Measurements from ENCODE around the gene RGP1. TPM values are rescaled to one million over a fixed set of nuclear protein-coding genes. Genes with fewer than 3 reads are reported as not detected.

Gene RGP1
- total and polyA plus RNA-seq, 12 donors: 6.4 to 41.2 (median 22.3) TPM

DNA sequence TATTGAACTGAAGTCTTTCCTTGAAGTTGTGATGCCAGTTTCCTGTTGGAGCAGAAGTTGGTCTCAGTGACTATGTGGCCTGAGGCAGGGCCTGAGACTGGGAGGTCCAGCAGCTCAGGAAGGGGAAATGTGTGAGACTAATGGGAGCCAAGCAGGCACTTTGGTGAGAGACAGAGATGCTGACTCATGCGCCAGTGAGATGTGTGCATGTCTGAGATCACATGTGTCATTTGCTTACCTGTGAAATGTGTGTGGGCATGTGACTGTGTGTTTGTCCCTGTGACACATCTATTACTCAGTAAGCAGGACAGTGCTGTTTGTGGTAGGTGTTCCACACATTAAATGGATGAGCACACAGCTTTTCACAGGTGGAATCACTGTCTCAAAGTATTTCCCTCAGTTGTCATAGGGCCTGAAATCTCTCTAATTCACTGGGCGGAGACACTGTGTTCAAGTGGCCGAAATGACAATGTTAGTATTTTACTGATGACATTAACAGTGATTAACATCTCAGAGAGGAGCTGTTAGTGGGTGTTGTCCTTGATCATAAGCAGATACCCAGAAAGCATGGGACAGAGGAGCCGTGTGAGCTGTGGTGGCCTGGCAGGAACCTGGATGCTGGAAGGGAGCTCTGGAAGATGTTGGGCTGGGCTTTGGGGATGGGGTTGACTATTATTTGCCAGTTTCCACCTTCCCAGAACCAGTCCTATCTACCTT, 49.7 kb downstream of the RGP1 start:
- no peak for TF ChIP-seq POLR2A (IDR thresholded peaks at IDR 0.05)
- TF ChIP-seq, protein P1, sequence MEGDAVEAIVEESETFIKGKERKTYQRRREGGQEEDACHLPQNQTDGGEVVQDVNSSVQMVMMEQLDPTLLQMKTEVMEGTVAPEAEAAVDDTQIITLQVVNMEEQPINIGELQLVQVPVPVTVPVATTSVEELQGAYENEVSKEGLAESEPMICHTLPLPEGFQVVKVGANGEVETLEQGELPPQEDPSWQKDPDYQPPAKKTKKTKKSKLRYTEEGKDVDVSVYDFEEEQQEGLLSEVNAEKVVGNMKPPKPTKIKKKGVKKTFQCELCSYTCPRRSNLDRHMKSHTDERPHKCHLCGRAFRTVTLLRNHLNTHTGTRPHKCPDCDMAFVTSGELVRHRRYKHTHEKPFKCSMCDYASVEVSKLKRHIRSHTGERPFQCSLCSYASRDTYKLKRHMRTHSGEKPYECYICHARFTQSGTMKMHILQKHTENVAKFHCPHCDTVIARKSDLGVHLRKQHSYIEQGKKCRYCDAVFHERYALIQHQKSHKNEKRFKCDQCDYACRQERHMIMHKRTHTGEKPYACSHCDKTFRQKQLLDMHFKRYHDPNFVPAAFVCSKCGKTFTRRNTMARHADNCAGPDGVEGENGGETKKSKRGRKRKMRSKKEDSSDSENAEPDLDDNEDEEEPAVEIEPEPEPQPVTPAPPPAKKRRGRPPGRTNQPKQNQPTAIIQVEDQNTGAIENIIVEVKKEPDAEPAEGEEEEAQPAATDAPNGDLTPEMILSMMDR (IDR thresholded peaks at IDR 0.05): no peak
- Histone ChIP-seq H3K4me1 (replicated peaks in 1 of 2) (no peaks in the 10 kb centered on the region), H3K4me3 (no peak overlapping the region), H3K9me3 (replicated peaks in 1 of 3) (no peaks in the 10 kb centered on the region), H3K36me3 (replicated peaks in 1 of 2) (peaks cover 0 to 20% of the 10 kb centered on the region in 2 donors), H3K27ac (peak overlapping the region in 1 of 5 donors; percentile 17), H3K27me3 (no peaks in the 10 kb centered on the region)
- DNase-seq: peak in 1 of 7 donors; percentile 61
- intact Hi-C loops (cut with DNase I): no loop called here
- 77 to 90% (median 81%) methylated on average over 4 of the region's 4 CpGs for WGBS, 4 donors

DNA sequence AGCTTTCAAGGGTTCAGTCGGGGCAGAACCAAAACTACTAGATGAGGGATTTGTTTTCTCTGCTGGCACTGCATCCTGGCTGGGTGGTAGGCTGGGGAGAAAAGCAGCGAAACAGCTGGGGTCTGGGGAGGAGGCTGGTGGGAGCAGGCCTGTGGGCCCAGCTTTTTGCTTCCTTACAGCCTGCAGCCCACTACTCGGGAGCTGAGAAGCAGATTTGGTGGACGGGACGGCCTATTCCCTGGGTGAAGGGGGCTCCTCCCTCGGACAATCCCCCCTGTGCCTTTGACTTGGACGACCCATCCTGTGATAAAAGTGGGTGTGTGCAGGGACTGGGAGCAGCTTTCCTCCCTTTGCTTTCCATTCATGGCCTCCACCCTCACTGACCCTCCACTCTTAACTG, 51.4 kb downstream of the RGP1 start:
- TF ChIP-seq POLR2A (IDR thresholded peaks at IDR 0.05): no peak
- TF ChIP-seq, protein P1 (IDR thresholded peaks at IDR 0.05): no peak
- Histone ChIP-seq H3K9me3 (replicated peaks in 1 of 3) (no peaks in the 10 kb centered on the region), H3K4me1 (replicated peaks in 1 of 2) (no peaks in the 10 kb centered on the region), H3K4me3 (no peak overlapping the region), H3K27me3 (no peaks in the 10 kb centered on the region), H3K36me3 (replicated peaks in 1 of 2) (peaks cover 0 to 26% of the 10 kb centered on the region in 2 donors), H3K27ac (no peak overlapping the region)
- DNase-seq: no peak
- intact Hi-C loops (cut with DNase I): no loop called here
- 85 to 93% (median 88%) methylated on average over 7 of the region's 7 CpGs for WGBS, 4 donors

DNA sequence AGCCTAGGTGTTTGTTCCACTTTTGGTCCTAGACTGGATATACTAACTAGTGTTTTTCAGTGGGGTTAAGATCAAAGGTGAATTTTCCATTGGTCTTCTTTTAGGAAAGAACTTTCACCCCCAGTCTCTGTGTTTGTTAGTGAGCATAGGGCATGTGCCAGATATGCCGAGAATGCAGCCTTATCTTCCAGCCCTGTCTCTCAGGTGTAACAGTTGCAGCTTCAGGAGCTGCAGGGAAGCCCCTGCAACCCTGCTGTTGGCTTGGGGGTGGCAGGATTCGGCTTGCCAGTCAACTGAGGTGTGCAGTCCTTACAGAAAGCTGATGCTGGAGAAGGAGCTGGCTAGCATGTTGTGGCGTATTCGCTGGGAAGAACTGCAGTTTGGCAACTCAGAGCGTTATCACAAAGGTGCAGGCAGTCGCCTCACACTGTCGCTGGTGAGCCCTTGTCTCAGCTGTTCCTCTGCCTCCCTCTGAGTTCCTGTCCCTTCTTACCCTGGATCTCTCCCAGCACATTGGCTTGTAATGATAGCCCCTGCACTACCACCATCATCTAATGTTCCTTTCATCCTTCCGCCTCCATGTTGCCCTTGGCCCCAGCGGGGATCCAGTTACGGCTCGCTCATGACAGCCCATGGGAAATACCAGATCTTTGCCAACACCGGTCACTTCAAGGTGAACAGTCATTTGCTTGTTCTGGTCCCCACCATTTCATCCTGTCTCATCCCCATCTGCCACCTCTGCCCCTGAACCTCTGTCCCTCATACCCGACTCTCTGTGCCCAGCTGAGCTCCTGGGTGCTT, 52.4 kb downstream of the RGP1 start:
- no peaks in the 10 kb centered on the region for H3K9me3 ChIP-seq (replicated peaks in 1 of 3)
- peak in 1 of 7 donors; percentile 24 for DNase-seq
- H3K4me3 ChIP-seq: no peak overlapping the region
- 92 to 93% (median 92%) methylated on average over 12 to 13 of the region's 13 CpGs for WGBS, 4 donors
- H3K27ac ChIP-seq: no peak overlapping the region
- intact Hi-C loops (cut with DNase I): no loop called here
- TF ChIP-seq POLR2A (IDR thresholded peaks at IDR 0.05): no peak
- TF ChIP-seq, protein P1 (IDR thresholded peaks at IDR 0.05): no peak
- H3K27me3 ChIP-seq: no peaks in the 10 kb centered on the region
- H3K4me1 ChIP-seq (replicated peaks in 1 of 2): no peaks in the 10 kb centered on the region
- peaks cover 0 to 36% of the 10 kb centered on the region in 2 donors for H3K36me3 ChIP-seq (replicated peaks in 1 of 2)

DNA sequence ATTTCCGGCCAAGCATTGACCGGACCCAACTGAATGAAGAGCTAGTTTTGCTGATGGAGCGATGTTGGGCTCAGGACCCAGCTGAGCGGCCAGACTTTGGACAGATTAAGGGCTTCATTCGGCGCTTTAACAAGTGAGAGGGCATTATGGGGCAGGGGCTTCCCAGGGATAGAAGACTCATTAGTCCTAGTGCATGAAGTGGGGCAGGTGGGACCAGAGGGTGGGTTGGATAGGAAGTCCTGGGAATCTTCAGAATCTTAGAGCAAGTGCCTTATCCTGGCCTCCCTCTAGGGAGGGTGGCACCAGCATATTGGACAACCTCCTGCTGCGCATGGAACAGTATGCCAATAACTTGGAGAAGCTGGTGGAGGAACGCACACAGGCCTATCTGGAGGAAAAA, 57.0 kb downstream of the RGP1 start:
- H3K9me3 ChIP-seq (replicated peaks in 1 of 3): no peaks in the 10 kb centered on the region
- intact Hi-C loops (cut with DNase I): no loop called here
- no peak for TF ChIP-seq POLR2A (IDR thresholded peaks at IDR 0.05)
- TF ChIP-seq, protein P1 (IDR thresholded peaks at IDR 0.05): no peak
- WGBS, 4 donors: 96 to 97% (median 96%) methylated on average over 6 to 8 of the region's 8 CpGs
- peak in 1 of 7 donors; percentile 42 for DNase-seq
- no peaks in the 10 kb centered on the region for H3K27me3 ChIP-seq
- H3K4me1 ChIP-seq (replicated peaks in 1 of 2): peaks cover under 1 to 3% of the 10 kb centered on the region in 2 donors
- H3K4me3 ChIP-seq: no peak overlapping the region
- peaks cover 0 to 57% of the 10 kb centered on the region in 2 donors for H3K36me3 ChIP-seq (replicated peaks in 1 of 2)
- no peak overlapping the region for H3K27ac ChIP-seq

Measured in adrenal gland (tissue), 12 donors.